ENCODE data around the gene MYBPC1.

Gene MYBPC1

GRCh38 chr12:101599771-101600484 is 5.2 kb downstream of the MYBPC1 start:
- DNase-seq = no peak

DNA sequence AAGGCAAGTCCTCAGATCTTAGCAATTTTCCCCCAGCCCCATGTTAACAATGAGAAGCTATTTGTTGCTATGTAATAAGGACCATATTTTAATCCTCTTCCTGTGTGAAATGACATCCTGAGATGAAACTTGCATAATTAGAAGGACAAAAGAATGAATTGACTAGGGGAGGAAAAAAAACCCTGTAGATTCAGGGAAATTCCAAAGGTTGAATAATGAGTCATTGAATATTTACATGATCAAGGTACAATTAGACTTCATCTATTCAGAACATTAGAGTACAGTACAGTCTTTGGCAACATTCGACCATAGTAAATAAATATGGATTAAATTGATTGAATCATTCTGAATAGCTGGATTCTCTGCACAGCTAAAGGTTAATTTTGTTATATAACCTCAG is 9.4 kb downstream of the MYBPC1 start:
- no peak for DNase-seq

GRCh38 chr12:101607894-101608293 is 13.1 kb downstream of the MYBPC1 start:
- DNase-seq = no peak

DNA sequence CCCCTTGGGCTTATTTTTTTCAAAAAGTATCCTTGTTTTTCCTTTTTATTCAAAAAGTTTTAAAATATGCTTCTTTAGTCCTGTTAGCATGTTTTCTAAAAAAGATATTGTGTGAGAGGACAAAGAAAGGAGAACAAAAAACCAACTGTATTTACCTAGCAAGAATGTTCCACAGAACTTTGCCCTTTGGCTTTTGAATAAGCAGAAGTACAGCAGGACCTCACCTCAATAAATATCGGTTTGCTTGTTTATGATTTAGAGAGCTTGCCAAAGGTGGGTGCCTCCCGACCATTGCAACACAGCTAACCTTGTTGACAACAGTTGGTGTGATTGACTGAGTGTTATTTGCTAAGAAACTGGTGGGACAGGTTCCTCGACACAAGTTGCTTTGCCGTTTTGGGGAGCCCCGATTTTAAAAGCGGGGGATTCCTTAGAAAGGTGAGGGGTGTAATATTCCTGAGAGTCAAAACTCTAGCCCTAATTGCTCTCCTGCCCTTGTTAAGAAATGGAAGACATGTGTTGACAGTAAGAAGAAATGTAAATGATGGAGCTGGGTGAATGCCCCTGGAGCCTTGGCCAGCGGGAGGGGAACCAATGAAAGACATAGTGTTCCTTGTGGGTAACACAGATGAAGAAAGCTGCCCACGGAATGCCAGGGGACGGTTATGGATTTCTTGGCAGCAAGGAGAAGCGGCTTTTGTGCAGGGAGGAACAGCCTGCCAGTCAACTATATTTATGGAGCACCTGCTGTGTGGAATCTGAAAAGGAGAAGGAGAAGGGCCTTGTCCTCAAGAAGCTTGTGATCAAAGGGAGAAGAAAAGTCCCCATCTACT is 13.7 kb downstream of the MYBPC1 start:
- no peak for DNase-seq

DNA sequence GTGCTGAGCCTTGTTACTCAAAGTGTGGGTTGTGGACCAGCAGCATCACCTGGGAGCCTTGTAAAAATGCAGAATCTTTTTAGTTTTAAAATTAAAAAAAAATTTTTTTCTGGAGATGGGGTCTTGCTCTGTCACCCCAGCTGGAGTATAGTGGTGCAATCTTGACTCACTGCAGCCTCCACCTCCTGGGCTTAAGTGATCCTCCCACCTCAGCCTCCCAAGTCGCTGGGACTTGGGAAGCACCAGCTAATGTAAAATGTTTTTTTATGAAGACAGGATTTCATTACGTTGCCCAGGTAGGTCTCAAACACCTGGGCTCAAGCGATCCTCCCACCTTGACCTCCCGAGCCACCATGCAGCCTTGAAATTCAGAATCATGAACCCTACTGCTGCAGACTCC is 14.4 kb downstream of the MYBPC1 start:
- DNase-seq = no peak

DNA sequence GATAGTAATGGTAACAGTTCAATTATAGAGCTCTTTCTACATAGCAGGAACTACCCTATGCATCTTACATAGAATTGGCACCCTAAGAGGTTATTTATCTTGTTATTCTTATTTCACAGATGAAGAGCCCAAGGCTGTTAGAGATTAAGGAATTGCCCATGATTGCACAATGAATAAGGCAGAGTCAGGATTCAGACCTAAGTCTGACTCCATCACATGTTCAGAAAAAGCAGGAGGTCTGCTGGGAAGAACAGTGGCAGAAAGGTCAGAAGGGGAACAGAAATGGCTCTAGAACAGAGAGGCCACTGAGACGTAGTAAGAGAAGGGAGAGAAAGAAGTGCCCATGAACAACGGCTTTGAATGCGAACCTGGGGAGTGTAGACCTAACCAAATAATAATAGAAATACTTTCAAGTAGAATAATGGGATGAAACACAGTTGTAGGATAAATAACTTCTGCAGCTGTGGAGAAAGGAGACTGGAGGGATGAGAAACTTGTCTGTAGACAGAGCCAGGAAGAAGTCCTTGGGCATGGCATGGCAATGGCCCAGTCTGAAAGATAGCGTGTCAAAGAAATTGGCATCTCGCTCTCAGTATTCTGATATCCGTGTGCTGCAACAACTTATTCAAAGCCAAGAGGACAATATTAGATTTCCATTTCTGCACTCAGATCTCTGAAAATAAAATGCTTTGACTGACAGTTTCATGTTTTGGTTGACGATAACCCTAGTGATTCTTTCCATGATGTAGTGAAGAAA is 17.6 kb downstream of the MYBPC1 start:
- no peak for DNase-seq

DNA sequence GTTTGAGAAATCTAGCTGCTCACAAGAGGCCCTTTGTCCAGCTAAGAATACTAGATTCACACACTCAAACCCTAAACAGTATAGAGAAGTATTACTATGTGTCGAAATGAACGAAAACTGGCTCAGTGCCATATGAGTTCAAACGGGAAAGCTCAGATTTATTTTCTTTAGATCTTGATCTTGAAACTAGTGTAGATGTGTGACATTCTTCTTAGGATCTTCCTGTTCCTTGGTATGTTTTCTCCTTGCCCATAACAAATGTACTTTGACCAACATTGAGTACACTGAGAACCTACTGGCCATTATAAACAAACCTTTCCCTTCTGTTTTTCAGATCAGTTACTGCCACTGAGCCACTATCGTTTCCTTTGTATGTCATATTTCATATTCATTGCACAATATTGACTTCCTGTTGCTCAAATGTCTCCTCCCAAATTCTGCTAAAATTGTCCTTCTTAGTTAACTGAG is 21.3 kb downstream of the MYBPC1 start:
- no peak for DNase-seq

DNA sequence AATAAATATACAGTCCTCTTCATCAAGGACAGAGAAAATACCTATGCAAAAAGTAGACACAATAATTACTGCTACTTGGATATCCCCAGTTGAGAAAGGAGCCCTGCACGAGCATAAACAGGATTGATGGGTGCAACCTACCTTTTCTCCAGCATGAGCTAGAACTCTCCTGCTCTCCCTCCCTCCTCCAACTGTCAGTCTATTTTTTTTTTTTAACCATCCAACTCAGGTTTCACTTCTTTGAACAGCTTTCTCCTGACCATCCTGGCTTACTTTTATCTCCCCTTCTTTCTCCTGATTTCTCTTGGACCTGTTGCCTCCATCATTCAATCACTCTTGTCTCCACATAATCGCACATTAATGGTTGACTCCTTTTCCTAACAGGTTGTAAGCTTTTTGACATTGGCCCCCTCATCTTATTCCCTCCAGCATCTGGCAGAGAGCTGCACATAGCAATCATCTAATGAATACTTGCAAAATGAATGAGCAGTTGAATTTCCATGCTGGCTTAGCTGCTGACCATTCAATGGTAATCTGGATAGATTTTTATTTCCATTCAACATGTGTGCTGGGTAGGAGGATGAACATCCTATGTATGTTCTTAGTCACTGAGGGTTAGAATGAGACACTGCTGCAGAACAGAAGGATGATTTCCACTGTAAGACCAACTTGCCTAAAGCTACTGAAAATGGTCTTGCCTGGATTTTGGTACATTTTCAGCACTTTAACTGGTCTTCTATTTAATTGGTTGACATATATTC is 24.4 kb downstream of the MYBPC1 start:
- DNase-seq = no peak

GRCh38 chr12:101619858-101620761 is 25.3 kb downstream of the MYBPC1 start:
- peak in 1 of 56 donors; percentile 6 for DNase-seq

GRCh38 chr12:101620762-101621133 is 26.0 kb downstream of the MYBPC1 start:
- DNase-seq = no peak

DNA sequence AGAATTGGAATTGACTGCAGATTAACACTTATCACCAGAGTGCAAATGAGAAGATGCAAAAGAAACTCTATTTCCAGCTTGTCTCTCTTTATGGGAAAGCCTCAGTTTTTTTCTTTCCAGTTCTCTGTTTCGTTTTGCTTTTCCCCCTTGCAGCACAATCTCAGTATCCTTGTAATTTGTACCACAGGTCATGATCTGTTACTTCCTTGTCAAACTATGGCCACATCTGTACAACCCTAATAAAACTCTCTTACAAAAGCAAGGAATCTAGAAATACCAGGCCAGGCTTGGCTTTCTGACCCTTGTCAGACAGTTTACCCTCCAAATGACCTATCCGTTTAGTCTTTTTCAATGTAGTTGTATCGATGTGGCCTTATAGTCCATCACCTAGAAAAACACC is 33.9 kb downstream of the MYBPC1 start:
- DNase-seq = no peak

- DNase-seq = no peak
These were observed 40.0 kb downstream of the MYBPC1 start for GRCh38 chr12:101634724-101635123.

- DNase-seq = no peak
These were observed 43.2 kb downstream of the MYBPC1 start for GRCh38 chr12:101637936-101638335.

- DNase-seq = peak in 2 of 56 donors; percentile 3 to 6
These were observed 47.6 kb downstream of the MYBPC1 start for GRCh38 chr12:101642115-101643067.

DNA sequence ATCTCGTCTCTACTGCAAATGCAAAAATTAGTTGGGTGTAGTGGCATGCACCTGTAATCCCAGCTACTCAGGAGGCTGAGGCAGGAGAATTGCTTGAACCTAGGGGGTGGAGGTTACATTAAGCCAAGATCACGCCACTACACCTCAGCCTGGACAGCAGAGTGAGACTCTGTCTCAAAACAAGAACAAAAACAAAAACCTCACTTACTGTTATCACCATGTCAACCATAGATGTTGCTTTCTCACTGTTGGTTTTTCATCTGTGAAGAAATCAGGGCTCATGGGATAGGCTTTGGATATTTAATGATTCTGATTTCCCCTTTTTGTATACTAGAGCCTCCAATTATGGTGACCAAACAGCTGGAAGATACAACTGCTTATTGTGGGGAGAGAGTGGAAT is 52.9 kb downstream of the MYBPC1 start:
- no peak for DNase-seq

DNA sequence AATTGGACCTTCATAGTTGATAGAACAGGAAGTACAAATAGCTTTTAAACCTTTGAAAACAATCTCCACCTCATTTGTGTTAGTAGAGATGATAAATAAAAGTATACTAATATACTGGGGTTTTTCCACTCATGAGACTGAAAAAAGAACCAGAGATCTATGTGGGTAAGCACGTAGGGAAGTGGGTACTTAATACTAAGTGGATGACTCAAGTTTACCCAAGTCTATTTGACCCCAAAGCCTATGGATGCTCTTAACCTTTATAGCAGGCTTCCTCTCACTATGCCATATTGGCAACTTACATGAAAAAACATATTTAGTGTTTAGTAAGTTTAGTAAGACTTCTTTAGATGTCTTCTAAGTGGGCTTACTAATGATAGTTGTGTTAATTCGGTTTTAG is 53.4 kb downstream of the MYBPC1 start:
- no peak for DNase-seq

DNA sequence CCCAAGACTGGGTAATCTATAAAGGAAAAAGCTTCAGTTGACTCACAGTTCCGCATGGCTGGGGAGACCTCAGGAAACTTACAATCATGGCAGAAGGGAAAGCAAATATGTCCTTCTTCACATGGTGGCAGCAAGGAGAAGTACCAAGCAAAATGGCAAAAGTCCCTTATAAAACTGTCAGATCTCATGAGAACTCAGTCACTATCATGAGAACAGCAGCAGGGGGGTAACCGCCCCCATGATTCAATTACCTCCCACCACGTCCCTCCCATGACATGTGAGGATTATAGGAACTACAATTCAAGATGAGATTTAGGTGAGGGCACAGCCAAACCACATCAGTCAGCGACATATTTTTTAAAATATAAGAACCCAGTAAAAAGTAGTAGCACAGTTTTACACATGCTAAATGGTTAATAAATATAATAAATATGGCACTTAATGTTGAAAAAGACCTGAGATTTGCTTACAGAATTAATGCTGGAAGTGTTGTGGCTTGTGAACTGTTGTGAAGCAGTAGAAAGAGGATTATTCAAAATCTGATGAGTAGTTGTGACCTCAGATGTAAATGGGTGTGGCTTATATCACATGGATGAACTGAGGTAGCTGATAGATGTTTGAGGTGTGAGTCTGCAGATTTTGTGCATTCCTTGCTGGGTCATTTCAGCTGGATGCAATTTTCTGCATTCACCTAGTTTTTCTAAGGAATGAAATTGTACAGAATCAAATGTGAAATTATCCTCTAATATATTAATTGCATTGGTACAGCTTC is 55.8 kb downstream of the MYBPC1 start:
- no peak for DNase-seq

- DNase-seq = no peak
These were observed 58.3 kb downstream of the MYBPC1 start for GRCh38 chr12:101653030-101653429.
